HG02938 (cell line): Measurements from ENCODE around the gene CLSTN2.

Experiments used
- ATAC-seq: cut with Tn5 transposase; IDR thresholded peaks from one replicate; pipeline ENCODE4 v1.9.1; 2021; ENCODE audit warnings: mild to moderate bottlenecking, moderate library complexity; ENCODE audit not compliant: unreplicated experiment

The CLSTN2 gene

DNA sequence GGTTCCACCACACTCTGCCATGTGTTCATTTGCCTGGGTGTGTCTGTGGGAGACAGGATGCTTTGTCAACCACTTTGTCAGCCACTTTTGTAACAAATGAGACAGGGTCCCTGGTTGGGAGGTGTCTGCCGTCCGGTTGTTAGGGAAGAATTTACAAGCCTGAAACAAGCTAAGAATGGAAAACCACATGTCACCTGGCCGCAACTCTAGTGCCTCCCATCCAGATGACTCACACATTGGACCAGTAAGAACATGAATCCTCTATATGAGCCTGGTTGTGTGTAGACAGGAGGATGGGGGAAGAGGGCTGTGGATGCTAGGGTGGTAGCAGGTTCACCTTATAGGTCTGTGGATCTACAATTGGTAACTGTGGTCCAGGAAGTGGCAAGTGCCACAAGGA, 335.3 kb downstream of the CLSTN2 start:
- no peak for ATAC-seq

DNA sequence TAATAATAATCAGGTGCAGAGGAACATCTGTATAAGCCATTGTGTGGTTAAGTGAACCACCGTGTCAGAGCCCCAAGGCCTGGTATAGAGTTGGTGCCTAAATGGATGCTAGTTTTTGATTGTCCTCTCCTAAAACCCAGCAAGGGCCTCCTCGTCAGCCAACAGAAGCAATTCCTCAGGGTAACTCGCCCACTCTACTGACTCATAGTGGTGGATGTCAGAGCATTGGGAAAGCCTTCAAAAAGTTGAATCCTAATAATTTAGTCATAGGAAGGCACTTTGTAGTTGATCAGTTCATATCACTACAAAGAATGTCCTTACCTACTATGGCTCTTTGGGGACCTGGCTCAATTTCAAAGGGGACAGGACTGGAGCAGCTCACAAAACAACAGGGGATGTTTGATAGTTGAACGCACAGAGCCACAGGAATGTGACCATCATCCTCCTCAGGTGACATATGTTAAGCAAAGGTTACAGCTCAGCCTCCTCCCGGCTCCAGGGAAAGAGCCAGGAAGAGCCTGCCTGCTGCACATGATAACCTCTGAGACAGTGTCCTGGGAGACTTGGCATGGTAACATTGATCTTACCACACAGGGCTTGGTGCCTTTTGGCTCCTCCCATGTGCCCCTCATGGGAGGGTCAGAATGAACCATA, 338.7 kb downstream of the CLSTN2 start:
- ATAC-seq = no peak

DNA sequence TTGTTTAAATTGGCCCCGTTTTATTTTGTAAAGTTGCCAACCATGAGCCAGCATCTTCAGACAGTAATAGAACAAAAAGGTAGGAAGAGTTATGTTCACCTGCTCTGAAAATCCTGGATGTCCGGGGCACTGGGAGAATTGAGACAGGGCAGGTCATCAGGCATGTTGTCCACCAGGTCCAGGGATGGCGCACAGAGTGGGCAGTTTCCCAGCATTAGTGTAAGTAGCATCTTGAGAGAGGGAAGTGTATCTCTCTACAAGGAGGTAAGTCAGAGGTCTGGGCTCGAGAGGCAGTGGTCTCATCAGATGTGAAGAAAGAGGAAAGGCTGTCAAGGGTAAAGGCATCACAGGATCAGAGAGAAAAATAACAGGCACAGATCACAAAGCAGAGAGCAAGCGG, 339.4 kb downstream of the CLSTN2 start:
- no peak for ATAC-seq

DNA sequence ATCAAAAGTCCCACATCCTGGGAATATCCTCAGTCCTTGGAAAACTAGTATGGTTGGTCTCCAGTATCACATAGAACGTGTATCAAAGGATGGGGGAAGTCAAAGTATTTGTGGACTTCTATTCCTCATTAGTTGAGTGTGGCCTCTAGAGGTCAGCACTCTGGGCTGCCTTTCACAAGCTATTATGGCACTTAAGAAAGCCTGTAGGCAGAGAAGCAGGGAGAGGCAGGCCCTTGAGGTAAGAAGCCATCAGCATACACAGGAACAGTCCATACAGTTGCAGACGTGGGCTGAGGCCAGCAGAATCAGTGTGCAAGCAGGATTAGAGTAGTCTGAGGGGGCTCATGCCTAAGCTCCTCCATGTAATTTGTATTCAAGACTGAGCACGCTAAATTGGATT, 341.7 kb downstream of the CLSTN2 start:
- ATAC-seq = no peak

DNA sequence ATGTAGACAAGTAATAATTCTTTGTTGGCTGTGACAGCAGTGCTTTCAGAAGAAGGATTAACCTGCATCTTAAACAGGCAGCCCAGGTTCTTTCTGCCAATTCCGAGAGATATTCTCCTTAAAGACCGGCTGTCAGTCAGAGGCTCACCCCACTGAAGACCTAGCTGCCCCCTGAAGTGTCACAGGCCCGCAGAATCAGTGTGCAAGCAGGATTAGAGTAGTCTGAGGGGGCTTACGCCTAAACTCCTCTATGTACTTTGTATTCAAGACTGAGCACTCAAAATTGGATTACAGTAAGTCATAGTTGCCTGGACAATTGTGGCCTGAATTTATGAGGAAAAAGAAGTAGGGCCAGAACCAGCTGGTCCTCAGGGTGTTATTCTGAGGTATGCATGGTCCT, 342.9 kb downstream of the CLSTN2 start:
- no peak for ATAC-seq

DNA sequence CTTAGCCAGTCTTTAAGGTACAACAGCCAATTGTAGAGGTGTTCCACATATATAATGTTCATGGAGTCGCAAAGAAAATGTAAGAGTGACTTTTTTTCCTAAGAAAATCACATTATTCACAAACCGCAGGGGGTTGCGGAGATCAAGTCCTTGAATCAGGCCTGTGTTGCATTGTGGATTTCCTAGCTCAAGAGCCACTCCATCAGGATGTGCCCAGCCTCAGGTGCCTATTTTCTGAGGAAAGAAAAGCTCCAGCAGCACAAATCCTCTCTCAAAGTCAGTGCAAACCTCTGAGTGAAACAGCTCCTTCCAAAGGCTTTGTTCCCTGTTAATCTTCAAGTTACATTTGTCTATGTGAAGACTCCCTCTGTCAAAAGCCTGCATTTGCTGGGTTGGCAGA, 349.4 kb downstream of the CLSTN2 start:
- ATAC-seq = no peak

DNA sequence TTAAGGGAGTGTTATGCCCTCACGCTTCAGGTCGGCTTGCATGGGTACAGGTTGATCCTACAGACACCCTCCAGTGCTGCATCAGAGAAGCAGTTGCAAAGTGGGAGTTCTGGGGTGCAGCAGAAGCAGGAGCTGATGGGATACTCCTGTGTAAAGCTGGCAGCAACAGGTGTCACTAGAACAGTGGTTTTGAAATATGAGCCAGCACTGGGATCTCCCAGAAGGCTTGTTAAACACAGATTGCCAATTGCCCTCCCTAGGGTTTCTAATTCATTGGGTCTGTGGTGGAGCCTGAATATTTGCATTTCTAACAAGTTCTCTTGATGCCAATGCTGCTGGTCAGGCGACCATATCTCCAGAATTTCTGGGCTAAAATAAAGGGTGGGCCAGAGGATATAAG, 350.4 kb downstream of the CLSTN2 start:
- ATAC-seq = no peak

DNA sequence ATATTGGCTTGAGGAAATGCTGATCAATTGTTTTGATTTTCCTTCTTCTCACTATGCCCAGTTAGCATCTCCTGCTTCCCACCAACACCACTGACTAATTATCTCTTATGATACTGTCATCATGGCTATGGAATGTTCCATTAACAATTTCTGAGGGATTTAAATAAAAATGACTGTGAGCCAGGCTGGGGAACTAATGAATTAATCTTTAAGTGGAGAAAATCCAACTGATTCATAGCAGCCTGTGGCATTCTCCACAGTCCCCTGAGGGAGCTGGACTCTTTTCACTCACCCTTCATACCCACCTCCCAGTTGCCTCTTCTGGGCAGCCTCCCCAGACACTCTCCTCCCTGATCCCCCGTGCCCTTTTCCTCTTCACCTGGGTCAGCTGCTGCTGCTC, 353.6 kb downstream of the CLSTN2 start:
- ATAC-seq = no peak

DNA sequence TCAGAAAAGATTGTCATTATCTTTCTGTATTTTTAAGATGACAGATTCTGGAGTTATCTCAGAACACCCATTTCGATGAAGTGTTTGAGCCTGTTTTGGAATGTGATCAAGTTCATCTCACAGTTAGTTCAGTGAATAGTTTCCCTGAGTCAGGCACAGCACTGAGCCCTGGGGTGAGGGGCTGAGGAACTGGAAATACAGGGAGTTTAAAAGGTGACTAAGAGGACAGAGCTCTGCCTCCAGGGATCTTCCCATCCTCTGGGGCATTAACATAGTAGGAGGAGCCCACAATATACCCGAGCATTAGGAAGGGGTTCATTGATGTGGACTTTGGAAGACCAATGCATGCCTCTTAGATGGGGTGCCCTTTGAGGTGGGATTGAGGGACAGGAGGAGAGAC, 355.1 kb downstream of the CLSTN2 start:
- no peak for ATAC-seq

DNA sequence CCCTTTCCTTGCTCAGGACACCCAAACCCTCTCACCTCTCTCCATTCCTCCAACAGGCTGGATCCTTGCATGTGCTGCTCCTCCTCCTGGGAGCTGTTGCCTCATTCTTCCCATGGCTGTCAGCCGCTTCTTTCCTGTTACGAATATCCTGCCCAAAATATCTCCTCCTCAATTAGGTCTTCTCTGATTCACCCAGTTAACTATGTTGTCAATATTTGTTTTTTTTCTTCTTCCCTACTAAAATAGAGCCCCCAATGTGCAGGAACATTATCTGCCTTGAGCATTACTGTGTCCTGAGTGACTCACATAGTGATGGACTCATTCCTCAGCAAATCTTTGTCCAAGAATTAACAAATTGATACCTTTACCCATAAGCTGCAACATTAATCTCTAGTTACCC, 357.2 kb downstream of the CLSTN2 start:
- ATAC-seq = no peak

DNA sequence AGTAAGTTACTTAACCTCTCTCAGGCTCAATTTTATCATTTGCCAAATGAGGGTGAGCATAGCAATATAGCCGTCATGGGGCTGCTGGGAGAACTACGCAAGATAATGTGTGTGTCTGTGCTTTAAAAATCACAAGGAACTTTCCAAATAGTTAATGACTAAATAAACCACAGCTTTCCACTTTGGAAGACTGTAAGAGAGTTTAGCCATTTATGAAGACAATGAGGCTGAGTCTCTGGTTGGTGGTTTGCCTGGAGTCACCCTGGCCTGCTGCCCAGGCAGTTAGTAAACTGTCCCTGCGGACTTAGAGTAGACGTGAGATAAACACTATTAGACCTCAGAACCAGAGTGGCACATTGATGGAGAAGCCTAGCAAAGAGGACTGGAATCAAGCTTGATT, 357.7 kb downstream of the CLSTN2 start:
- no peak for ATAC-seq

DNA sequence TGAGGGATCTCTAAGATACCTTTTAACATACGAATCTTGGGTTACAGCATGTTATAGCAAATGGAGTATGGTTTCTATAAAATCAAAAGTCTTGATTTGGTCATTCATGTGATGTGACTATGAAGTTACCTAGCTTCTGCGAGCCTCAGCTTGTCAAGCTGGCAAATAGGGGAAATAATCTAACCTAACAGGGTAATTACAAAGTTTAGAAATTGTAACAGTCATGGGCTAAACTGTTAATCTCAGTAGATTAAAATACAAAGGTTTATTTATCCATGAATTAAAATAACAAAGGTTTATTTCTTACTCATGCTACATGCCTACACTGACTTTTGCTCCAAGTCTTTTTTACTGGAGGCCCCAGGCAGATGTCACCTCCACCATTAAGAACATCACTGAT, 359.1 kb downstream of the CLSTN2 start:
- ATAC-seq = no peak

DNA sequence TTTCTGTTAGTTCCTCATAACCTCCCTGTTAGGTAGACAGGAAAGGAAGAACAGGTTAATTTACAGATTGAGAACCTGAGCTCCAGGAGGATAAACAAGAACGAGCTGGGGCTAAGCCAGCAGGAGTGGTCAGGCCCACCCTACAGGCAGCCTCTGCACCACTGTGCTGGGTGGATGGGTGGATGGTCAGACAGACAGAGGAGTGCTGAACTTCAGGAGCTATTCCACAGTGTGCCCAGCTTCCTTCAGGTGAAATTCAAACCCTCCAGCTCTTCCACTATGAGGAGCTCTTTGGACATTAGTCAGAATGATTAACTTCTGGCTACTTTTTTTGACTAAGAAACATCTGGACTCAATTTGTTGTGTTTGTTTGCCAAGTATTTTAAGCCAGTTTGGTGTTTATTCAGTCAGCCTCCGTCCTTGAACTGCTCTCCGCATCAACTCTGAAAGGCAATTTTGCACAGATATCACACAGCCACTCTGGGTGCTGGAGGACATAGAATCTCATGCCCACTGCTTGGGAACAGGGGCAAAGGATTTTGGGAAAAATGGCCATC, 361.9 kb downstream of the CLSTN2 start:
- ATAC-seq = no peak

DNA sequence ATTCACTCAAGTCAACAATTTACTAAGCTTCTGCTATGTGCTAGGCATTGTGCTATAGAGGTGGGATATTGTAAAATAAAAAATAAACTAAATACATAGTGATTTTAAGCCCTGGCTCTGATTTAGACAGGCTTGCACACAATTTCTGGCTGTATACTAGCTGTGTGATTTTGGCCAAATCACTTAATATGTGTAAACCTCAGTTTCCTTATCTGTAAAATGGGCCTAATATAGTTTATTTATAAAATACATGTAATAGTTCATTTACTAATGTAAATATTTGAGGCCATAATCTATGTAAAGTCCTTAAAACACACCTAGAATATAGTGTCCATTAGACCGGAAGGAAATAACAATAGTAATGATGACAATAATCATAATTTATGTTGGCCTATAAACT, 363.1 kb downstream of the CLSTN2 start:
- ATAC-seq = no peak

DNA sequence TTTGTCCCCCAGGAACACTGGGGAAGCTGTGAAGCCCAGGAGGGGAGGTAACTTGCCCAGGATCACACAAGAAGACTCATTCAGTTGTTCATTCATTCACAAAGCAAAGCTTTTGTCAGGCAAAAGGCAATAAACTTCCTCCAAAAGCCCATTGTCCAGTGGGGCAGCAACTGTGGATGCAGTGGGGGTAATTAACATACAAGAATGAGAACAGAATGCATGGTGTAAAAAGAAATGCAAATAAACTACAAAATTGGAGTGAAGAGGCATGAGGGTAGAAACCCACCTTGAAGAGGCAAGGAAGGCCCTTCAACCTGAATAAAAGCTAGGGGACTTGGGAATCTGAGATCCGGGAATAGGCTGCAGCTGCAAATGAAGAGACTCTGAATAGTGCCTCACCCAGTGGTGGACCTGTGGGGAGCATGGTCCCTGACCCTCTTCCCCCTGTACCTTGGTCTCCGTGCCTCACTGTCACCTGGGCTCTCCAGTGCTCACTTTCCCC, 363.6 kb downstream of the CLSTN2 start:
- no peak for ATAC-seq

DNA sequence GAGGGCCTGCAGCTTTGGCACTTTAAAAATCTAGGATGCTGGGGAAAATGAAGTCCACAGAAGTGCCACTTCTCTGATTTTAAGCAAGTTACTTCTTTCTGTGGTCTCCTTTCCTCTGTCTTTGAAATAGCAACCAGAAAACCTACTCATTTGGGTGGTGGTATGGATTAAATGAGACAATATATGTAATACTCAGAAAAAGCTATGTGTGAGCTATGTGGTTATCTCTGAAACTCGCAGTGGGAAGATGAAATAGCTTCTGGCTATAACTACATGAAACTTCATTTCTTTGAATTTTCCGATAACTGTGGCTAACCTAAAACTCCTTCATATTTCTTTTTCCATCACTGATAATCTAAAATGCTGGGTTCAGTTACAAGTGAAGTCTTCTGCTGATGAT, 368.9 kb downstream of the CLSTN2 start:
- no peak for ATAC-seq

DNA sequence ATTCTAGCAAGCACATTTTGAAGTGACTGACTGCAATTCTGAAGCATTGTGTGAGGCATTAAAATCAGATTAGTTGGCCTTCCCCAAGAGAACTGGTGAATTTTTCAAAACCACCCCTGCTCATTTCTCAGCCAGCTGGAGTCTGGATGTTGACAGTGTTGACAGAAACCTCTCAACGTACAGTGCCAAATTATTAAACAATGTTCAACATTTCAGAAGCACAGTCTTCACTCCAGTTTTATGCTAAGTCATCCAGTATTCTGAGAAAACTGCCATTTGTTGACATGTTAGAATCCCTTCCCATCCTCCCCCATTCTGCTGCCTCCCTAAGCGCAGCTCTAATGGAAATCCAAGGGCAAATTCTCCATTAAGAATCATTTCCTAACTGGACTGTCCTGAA, 373.6 kb downstream of the CLSTN2 start:
- no peak for ATAC-seq

DNA sequence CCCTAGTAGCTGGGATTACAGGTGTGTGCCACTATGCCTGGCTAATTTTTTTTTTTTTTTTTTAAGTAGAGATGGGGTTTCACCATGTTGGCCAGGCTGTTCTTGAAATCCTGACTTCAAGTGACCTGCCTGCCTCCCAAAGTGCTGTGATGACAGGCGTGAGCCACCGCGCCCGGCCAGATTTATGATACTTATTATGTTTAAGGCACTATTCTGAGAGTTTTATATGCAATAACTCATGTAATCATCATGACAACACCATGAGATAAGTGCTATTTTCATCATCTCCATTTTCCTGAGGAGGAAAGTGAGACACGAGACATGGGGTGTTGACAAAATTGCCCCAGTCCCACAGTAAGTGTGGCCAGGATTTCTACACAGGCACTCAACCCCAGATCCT, 376.4 kb downstream of the CLSTN2 start:
- no peak for ATAC-seq

DNA sequence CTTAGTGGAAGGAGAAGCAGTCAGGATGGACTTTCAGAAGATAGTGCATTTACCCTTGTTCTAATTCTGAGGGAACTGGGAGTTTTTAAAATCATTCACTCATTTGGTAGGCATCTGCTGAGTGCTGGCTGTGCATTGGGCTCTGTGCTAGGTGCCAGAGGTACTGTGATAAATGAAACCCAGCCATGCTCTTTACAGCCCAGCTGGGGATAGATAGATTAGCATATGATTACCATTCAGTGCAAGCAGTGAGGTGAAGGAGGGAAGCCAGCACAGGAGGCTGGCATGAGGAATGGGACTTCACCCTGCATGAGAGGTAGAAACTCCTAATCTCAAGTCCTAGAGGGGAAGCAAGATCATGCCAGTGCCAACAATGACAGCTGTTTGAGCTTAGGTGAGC, 381.0 kb downstream of the CLSTN2 start:
- ATAC-seq = no peak

DNA sequence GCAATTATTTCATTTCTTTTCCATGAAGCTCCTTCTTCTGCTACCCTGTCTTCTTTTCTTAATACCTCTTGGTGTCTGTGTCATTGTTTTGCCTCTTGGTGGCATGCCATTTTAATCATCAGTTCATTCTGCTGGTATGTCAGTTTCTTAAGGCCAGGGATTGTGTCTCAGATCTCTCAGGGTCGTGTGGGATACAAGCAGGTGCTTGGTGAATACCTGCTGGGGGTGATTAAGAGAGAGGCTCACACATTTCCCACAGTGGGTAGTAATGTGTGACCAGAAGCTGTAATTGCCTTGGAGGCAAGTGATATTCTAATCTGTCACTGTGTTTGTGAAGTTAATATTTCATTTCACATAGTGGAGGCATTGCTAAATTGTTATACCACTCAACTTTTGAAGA, 381.5 kb downstream of the CLSTN2 start:
- ATAC-seq = no peak

DNA sequence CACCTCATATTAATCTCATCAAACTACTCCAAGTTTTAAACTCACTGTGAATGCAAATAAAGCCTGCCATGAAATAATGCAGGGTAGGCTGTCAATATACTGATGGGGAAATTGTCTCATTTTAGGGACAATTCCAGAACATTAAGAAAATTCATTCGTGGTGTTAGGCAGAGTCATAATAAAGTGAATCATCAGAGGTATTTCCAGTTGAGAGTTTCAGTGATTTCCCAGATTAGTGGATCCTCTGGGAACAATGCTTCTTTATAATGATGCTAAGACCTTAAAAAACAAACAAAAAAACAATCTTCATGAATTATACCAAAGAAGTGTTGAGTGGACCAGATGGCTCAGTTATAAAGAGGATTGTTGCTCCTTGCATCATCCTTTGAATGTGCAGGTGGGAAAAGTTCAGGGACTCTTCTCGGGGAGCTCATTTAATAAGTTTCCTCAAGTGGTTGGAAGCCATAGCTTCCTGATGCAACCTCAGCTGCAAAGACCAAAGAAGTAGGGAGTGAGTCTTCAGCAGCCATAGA, 381.9 kb downstream of the CLSTN2 start:
- ATAC-seq = no peak

DNA sequence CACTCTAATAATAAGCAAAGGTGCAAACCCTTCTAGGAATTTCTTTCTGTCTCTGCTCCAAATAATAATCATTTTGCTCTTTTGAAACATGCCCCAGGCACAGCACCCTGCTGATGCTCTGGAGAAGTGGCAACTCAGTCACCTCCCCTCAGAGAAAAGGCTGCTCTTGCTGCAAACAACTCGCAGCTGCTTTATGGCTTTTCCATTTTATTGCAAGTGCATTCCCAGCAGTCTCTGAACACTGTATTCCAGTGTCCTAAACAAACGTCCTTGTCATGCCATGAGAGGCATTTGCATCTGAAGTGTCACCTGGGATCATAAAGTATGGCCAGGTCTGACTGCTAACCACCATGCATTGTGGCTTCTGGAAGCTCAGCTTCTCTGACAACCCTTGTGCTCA, 384.8 kb downstream of the CLSTN2 start:
- no peak for ATAC-seq

DNA sequence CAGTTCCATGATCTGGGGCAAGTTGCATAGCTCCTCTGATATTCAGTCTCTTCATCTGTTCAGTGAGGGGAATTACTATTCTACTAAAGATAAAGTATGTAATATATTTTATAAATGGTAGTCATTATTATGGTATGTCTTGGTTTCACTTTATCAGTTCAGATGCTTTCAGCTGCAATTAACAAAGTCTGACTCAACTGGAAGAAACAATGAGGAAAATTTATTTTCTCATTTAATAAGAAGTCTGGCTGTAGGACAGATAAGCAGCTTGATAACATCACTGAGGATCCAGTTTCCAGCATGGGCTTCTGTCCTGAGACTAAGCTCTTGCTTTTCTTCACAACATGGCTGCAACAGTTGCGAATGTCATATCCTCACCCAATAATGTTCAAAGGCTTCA, 388.6 kb downstream of the CLSTN2 start:
- ATAC-seq = no peak
